GM19025 (cell line): ENCODE measurements around the gene ATG101.

Source experiments
- ATAC-seq: cut with Tn5 transposase; IDR thresholded peaks from one replicate; pipeline ENCODE4 v1.9.1; 2021; ENCODE audit warnings: mild to moderate bottlenecking, low read depth, moderate library complexity; ENCODE audit not compliant: unreplicated experiment

ATG101 gene

GRCh38 chr12:52069327-52070184, at the start of gene ATG101:
TSS of gene ATG101 (plus strand) at chr12:52069978. CDS start at chr12:52073651, 3,673 bp downstream.
- ATAC-seq = peak; percentile 93

GRCh38 chr12:52020539-52021336, 49.0 kb upstream of the ATG101 start:
- ATAC-seq = no peak

- ATAC-seq = no peak
Measured at GRCh38 chr12:52022841-52023181, 47.0 kb upstream of the ATG101 start.

- ATAC-seq = no peak
Measured at GRCh38 chr12:52023182-52023975, 46.4 kb upstream of the ATG101 start.

GRCh38 chr12:52023976-52024688, 45.6 kb upstream of the ATG101 start:
- no peak for ATAC-seq

GRCh38 chr12:52024845-52025230, 44.9 kb upstream of the ATG101 start:
- no peak for ATAC-seq

- ATAC-seq = no peak
Measured at GRCh38 chr12:52026263-52026662, 43.5 kb upstream of the ATG101 start.

- no peak for ATAC-seq
Measured at GRCh38 chr12:52027085-52027843, 42.5 kb upstream of the ATG101 start.

- ATAC-seq = no peak
Measured at GRCh38 chr12:52029685-52030084, 40.1 kb upstream of the ATG101 start.

- no peak for ATAC-seq
Measured at GRCh38 chr12:52032446-52032803, 37.4 kb upstream of the ATG101 start.

GRCh38 chr12:52032804-52033445, 36.9 kb upstream of the ATG101 start:
- ATAC-seq = peak; percentile 92

- ATAC-seq = no peak
Measured at GRCh38 chr12:52033446-52034140, 36.2 kb upstream of the ATG101 start.

- ATAC-seq = no peak
Measured at GRCh38 chr12:52035190-52035589, 34.6 kb upstream of the ATG101 start.

GRCh38 chr12:52035926-52036325, 33.9 kb upstream of the ATG101 start:
- no peak for ATAC-seq

- peak; percentile 39 for ATAC-seq
Measured at GRCh38 chr12:52036587-52037171, 33.1 kb upstream of the ATG101 start.

- ATAC-seq = no peak
Measured at GRCh38 chr12:52037248-52037861, 32.4 kb upstream of the ATG101 start.

GRCh38 chr12:52038447-52038846, 31.3 kb upstream of the ATG101 start:
- no peak for ATAC-seq

- ATAC-seq = no peak
Measured at GRCh38 chr12:52041035-52041434, 28.7 kb upstream of the ATG101 start.
